Hair follicle dermal papilla cell (primary cell): Measurements from ENCODE around the gene ABCA6. TPM values are rescaled to one million over a fixed set of nuclear protein-coding genes. Genes with fewer than 3 reads are reported as not detected.

ENCODE experiments used
- small RNA-seq: library from RNA; depleted of rRNA; stranded (forward); fragments of <200 nt; gene quantifications from one replicate; pipeline ENCODE3, GENCODE V24; 2012
- total RNA-seq: library from RNA; depleted of rRNA; stranded (reverse); fragments of >200 nt; gene quantifications from 2 replicates; pipeline ENCODE4 v1.2.3, GENCODE V29; 2012

ABCA6 gene, protein sequence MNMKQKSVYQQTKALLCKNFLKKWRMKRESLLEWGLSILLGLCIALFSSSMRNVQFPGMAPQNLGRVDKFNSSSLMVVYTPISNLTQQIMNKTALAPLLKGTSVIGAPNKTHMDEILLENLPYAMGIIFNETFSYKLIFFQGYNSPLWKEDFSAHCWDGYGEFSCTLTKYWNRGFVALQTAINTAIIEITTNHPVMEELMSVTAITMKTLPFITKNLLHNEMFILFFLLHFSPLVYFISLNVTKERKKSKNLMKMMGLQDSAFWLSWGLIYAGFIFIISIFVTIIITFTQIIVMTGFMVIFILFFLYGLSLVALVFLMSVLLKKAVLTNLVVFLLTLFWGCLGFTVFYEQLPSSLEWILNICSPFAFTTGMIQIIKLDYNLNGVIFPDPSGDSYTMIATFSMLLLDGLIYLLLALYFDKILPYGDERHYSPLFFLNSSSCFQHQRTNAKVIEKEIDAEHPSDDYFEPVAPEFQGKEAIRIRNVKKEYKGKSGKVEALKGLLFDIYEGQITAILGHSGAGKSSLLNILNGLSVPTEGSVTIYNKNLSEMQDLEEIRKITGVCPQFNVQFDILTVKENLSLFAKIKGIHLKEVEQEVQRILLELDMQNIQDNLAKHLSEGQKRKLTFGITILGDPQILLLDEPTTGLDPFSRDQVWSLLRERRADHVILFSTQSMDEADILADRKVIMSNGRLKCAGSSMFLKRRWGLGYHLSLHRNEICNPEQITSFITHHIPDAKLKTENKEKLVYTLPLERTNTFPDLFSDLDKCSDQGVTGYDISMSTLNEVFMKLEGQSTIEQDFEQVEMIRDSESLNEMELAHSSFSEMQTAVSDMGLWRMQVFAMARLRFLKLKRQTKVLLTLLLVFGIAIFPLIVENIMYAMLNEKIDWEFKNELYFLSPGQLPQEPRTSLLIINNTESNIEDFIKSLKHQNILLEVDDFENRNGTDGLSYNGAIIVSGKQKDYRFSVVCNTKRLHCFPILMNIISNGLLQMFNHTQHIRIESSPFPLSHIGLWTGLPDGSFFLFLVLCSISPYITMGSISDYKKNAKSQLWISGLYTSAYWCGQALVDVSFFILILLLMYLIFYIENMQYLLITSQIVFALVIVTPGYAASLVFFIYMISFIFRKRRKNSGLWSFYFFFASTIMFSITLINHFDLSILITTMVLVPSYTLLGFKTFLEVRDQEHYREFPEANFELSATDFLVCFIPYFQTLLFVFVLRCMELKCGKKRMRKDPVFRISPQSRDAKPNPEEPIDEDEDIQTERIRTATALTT (N-terminal part only)
- total RNA-seq = 27.1 and 28.6 TPM in 2 replicates

DNA sequence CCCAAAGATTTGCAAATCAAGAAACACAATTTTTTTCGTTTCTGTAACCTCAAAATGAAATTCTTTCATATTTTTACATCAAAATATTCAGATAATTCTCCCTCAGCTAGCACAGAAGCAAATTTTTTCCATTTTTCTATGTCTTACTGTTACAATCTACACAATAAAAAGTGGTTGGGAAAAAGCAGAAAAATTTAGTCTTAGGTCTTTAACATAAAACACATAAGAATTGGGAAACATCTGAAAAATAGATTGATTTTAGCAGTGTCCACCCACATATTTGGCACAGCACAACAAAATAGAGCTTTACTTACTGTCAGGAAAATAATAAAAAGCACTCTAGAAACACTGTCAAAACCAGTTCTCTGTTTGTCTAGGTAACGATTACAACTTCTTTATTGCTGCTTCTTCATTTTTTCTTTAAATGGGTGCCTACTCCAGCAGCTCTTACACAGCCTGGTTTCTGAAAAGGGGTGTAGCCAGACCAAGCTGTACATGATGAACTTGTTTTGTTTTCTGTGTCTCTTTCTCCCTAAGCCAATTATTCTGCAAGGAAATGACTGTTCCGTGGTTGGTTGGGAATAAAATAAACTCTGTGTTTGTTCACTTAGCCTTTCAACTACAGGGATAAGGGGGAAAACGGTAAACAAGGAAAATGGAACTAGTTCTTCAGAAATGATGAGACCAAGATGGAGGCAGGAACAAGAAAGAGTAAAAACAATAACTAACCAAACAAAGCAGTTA is at the start of gene ABCA6:
Gene ABCA6, minus strand, starts transcription at position 465 of the 744 bp plus-strand sequence. CDS start 1,192 bp downstream, outside the sequence.

DNA sequence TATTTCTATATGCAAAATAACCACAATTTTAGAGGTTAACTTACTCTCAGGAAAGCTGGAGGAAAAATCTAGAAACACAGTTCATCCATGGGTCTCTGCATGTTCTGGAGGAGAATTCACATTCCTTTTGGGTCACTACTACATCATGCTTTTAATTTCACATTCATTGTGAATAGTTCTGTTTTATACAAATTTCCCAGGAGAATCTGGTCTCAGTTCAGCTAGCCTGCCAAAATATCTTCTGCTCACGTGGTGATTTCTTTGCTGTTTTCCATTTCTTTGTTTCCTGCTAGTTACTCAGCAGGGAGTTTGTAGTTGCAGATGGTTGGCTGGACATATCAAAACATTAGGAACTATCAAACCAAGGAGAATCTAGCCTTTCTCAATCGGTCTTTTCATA is 80.9 kb downstream of the ABCA6 start, which contains the start of gene ABCA9:
Gene ABCA9, minus strand, starts transcription at position 106 of the 400 bp plus-strand sequence. CDS start 9,801 bp downstream, outside the sequence.

Small RNA genes lying within 50 kb of the gene (small RNA-seq; reads per million reads assigned to genes)
- gene MIR4524B = not detected

Other genes starting within 250 kb of the ABCA6 start
- 0.49 and 1.3 TPM in 2 replicates for gene ABCA8, start 186.5 kb downstream of the ABCA6 start, total RNA-seq
- 8.0 and 9.9 TPM in 2 replicates for gene ABCA9, start 81.0 kb downstream of the ABCA6 start, total RNA-seq
- 5.0 and 8.4 TPM in 2 replicates for gene ABCA10, start 86.9 kb upstream of the ABCA6 start, total RNA-seq
- 52.0 and 62.8 TPM in 2 replicates for gene ABCA5, start 185.2 kb upstream of the ABCA6 start, total RNA-seq